ENCODE results near the gene RHEB.
"Not testable (repeated sequence)": the region's sequence is repeated elsewhere in the genome, so short reads cannot be mapped to it uniquely, and the experiment has no call there.

Gene RHEB

DNA sequence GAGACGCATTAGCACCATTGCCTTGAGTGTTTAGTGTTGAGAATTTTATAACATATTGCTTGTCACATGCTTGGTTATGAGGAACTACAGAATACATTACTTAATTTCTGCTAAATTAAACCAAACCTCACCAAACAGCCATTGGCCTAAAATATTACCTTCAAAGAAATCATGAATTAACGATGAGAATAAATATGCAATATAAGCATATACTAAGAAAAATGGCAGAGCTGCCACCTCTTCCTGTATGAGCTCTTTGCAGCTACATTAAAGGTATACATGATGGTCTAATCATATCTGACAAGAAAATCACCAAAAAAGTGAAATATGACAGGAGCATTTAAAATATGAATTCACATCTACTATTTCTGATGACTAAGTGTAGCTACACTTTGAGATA is 5.2 kb upstream of the RHEB start:
- Histone ChIP-seq H3K4me3 (ENCODE audit: low read depth, low read length) (no peak overlapping the region), H3K9me3 (ENCODE audit: control insufficient read depth, insufficient read depth, low read depth, low read length) (peaks cover 3% of the 10 kb centered on the region; the same call in 1 of the 2 replicates), H3K36me3 (ENCODE audit: control insufficient read depth, insufficient read depth, low read length) (no peaks in the 10 kb centered on the region), H3K4me1 (ENCODE audit: control insufficient read depth, insufficient read depth, low read length) (no peaks in the 10 kb centered on the region), H3K27ac (ENCODE audit: low read depth, low read length) (no peak overlapping the region), H3K27me3 (ENCODE audit: control insufficient read depth, insufficient read depth, low read length) (0 out of 2 replicates have a peak, but pooled peaks cover 4% of the 10 kb centered on the region), H3K9ac (ENCODE audit: low read length) (no peak overlapping the region)

DNA sequence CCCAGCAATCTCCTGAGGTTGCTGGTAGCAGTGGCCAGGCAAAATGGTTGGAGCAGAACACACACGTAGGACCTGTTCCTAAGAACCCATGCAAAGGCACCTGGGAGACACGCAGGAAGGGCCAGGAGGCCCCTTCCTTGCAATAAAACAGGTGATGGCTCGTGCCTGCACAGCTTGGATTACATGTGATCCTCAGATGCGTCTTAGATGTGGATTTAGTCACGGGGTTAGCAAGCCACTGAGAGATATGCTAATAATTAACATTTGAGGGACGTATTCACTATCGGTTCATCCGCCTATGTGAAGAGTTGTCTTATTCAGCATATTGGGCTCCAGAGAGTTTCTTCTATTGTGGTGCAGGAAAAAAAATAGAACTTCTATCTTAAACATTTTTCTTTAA is 4.6 kb upstream of the RHEB start:
- H3K4me1 ChIP-seq (ENCODE audit: control insufficient read depth, insufficient read depth, low read length): no peaks in the 10 kb centered on the region

DNA sequence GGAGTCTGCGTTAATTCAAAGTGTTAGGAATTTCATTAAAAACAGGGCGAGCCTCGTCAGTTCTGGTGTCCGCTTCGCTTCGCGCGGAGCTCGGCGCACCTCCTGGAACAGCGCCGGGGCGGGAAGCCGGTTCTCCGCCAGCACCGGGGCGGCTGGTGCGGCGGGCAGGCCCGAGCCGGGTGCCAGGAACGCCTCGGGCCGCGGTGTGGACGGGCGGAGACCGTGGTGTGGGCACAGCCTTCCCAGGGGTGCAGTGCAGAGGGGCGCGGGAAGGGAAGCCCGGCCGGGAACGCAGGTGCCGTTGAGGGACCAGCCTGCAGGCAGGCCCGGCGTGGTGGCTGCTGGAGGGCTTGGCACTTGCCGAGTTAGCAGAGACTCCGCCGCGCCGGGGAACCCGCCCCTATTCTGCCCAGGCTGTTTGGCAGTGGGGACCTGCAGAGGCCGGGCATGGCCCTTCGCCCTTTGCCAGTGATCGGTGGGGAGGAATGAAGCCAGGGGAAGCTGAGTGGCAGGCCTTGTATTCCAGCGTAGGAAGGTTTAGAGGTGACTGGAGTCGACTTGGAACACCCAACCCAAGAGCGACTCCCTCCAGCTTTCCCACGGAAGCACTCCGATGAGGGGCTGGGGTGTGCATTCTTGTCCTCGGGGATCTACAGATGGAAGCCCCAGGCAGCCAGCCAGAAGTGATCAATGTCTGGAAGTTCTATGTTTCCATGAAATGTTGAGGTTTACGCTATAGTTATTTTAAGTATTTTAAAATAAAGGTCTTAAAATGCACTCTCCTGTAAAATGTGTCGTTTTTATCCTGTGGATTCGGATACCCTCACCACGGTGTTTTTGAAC is 945 bp upstream of the RHEB start:
- 0 out of 2 replicates have a peak, but pooled peaks cover 2% of the 10 kb centered on the region for H3K9me3 ChIP-seq (ENCODE audit: control insufficient read depth, insufficient read depth, low read depth, low read length)
- 0 out of 2 replicates have a peak, but pooled peaks cover 4% of the 10 kb centered on the region for H3K27me3 ChIP-seq (ENCODE audit: control insufficient read depth, insufficient read depth, low read length)
- H3K36me3 ChIP-seq (ENCODE audit: control insufficient read depth, insufficient read depth, low read length): 0 out of 2 replicates have a peak, but pooled peaks cover 4% of the 10 kb centered on the region
- H3K4me1 ChIP-seq (ENCODE audit: control insufficient read depth, insufficient read depth, low read length): peaks cover 11% of the 10 kb centered on the region; the same call in 1 of the 2 replicates
- H3K4me3 ChIP-seq (ENCODE audit: low read depth, low read length): peak overlapping the region; percentile 50
- peak overlapping the region; percentile 81 for H3K27ac ChIP-seq (ENCODE audit: low read depth, low read length)
- H3K9ac ChIP-seq (ENCODE audit: low read length): peak overlapping the region; percentile 38

More for the DNA sequence above, 4.6 kb upstream of the RHEB start:
- Histone ChIP-seq H3K36me3 (ENCODE audit: control insufficient read depth, insufficient read depth, low read length) (no peaks in the 10 kb centered on the region), H3K9me3 (ENCODE audit: control insufficient read depth, insufficient read depth, low read depth, low read length) (0 out of 2 replicates have a peak, but pooled peaks cover 2% of the 10 kb centered on the region), H3K27ac (ENCODE audit: low read depth, low read length) (no peak overlapping the region), H3K9ac (ENCODE audit: low read length) (no peak overlapping the region), H3K4me3 (ENCODE audit: low read depth, low read length) (no peak overlapping the region), H3K27me3 (ENCODE audit: control insufficient read depth, insufficient read depth, low read length) (0 out of 2 replicates have a peak, but pooled peaks cover 4% of the 10 kb centered on the region)

DNA sequence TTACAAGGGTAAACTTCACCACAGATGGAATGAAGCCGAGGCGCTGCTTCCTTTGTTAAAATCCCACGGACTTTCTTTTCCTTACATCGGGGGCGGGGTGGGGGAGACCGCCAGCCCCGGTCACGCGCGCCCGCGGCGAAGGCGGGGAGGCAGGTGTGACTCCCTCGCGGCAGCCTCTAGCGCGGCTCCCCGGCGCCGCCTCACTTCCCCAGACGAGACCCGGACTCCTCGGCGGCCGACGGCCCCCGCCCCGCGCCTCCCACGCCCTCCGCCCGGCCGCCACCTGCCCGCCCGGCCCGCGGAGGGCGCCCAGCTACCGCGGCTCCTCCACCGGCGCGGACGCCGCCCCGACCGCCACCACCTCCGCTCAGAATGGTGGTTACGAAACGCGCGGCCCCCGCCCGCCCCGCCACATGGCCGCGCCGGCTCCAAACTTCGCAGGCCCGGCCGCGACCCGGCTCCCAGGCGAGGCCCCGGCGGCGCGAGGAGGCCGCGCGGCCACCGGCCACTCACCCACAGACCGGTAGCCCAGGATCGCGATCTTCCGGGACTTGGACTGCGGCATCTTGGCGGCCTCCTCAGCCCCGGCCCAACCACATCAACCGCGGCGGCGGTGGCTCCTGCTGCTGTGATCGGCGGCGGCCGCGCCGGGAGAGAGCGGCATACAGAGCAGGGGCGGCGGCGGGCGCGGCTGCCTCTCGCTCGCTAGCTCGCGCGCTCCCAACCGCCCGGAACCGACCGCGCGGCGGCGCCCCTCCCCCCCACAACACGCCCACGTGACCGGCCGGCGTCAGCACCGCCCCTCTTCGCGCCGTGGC is 539 bp downstream of the RHEB start:
- peaks cover 11% of the 10 kb centered on the region; the same call in 1 of the 2 replicates for H3K4me1 ChIP-seq (ENCODE audit: control insufficient read depth, insufficient read depth, low read length)
- peak overlapping the region; percentile 77 for H3K4me3 ChIP-seq (ENCODE audit: low read depth, low read length)
- H3K9ac ChIP-seq (ENCODE audit: low read length): peak overlapping the region; percentile 94
- H3K9me3 ChIP-seq (ENCODE audit: control insufficient read depth, insufficient read depth, low read depth, low read length); H3K36me3 ChIP-seq (ENCODE audit: control insufficient read depth, insufficient read depth, low read length); H3K27me3 ChIP-seq (ENCODE audit: control insufficient read depth, insufficient read depth, low read length): not testable (repeated sequence)
- H3K27ac ChIP-seq (ENCODE audit: low read depth, low read length): peak overlapping the region; percentile 88

DNA sequence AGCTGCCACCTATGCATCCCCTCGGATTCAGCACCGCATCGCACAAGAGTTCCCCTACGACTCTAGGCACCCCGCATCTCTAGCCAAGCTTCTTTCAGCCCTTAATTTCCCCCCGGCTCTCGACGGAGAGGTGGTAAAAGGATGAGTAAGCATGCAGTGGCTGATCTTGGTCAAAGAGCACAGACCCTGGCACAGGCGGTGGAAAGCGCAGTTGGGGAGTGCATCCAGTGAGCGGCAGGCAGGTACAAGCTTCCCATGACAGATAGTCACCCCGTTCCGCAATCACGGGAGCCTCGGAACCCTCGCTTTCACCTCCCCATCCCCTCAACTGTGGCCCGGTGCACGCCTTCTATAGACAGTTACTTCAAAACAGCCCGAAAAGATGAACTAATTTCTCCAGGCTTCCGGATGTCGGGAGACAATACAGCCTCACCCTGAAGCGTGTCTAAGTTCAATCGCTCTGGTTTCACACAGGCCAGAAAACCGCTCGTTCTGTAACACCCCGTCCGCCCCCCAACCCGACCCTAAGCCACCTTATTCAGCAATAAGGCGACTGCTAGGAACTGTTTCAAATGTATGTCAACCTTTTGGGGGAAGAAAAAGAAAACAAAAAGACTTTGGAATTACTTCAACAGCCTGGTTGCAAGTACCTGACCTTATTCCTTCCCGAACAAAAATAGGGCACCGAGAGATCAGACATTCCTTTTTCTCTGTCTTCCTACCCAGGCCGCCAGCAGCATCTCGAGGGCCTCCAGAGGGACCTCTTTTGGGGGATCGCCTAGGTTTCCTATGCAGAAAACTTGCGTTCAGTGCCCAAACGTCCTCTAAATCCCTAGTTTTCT is 1.4 kb downstream of the RHEB start:
- H3K27me3 ChIP-seq (ENCODE audit: control insufficient read depth, insufficient read depth, low read length): 0 out of 2 replicates have a peak, but pooled peaks cover 4% of the 10 kb centered on the region
- no peak overlapping the region; the same call in 1 of the 2 replicates for H3K27ac ChIP-seq (ENCODE audit: low read depth, low read length)
- peaks cover 2% of the 10 kb centered on the region; the same call in 1 of the 2 replicates for H3K9me3 ChIP-seq (ENCODE audit: control insufficient read depth, insufficient read depth, low read depth, low read length)

DNA sequence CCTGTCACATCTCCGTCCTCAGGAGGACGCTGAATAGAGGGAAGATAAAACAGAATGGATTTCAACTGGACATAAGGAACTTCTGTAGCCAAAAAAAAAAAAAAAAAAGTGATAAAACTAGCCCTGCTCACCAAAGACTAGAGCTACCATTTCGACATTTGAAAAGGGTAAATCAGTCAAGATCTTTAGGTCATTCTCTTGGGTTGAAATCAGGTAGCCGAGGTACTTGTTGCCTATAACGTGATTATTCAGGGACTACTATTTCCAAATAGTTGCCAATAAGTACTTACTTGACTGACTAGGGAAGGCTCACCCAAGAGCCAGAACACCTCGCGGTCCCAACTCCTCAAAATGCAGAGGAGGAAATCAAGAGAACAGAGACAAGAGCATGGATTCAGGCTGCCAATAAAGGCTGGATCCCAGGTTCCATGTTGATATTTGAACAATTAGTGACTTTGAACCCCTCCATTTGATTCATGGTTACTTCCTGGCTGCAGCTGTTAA is 2.0 kb downstream of the RHEB start:
- Histone ChIP-seq H3K27ac (ENCODE audit: low read depth, low read length) (no peak overlapping the region), H3K36me3 (ENCODE audit: control insufficient read depth, insufficient read depth, low read length) (0 out of 2 replicates have a peak, but pooled peaks cover 7% of the 10 kb centered on the region), H3K27me3 (ENCODE audit: control insufficient read depth, insufficient read depth, low read length) (0 out of 2 replicates have a peak, but pooled peaks cover 4% of the 10 kb centered on the region), H3K9me3 (ENCODE audit: control insufficient read depth, insufficient read depth, low read depth, low read length) (peaks cover 2% of the 10 kb centered on the region; the same call in 1 of the 2 replicates), H3K4me1 (ENCODE audit: control insufficient read depth, insufficient read depth, low read length) (peaks cover 11% of the 10 kb centered on the region; the same call in 1 of the 2 replicates), H3K9ac (ENCODE audit: low read length) (peak overlapping the region; percentile 94), H3K4me3 (ENCODE audit: low read depth, low read length) (peak overlapping the region; percentile 77)

More for the DNA sequence above, 1.4 kb downstream of the RHEB start:
- 0 out of 2 replicates have a peak, but pooled peaks cover 6% of the 10 kb centered on the region for H3K36me3 ChIP-seq (ENCODE audit: control insufficient read depth, insufficient read depth, low read length)
- H3K9ac ChIP-seq (ENCODE audit: low read length): peak overlapping the region; percentile 94
- H3K4me3 ChIP-seq (ENCODE audit: low read depth, low read length): peak overlapping the region; percentile 77
- peaks cover 11% of the 10 kb centered on the region; the same call in 1 of the 2 replicates for H3K4me1 ChIP-seq (ENCODE audit: control insufficient read depth, insufficient read depth, low read length)

DNA sequence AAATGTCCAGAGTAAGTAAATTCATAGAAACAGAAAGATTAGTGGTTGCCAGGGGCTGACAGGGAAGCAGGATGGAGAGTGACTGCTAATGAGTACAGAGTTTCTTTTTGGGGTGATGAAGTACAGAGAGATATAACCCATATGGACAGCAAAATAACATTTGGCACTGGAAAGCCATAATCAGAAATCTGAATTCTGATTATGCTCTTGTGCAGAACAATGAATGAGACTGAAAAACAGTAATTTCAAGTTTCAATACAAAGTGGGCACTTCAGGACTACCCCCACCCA is 4.5 kb downstream of the RHEB start:
- peaks cover 17% of the 10 kb centered on the region for H3K4me1 ChIP-seq (ENCODE audit: control insufficient read depth, insufficient read depth, low read length)
- no peak overlapping the region for H3K27ac ChIP-seq (ENCODE audit: low read depth, low read length)
- H3K4me3 ChIP-seq (ENCODE audit: low read depth, low read length): no peak overlapping the region
- H3K27me3 ChIP-seq (ENCODE audit: control insufficient read depth, insufficient read depth, low read length): no peaks in the 10 kb centered on the region
- no peak overlapping the region for H3K9ac ChIP-seq (ENCODE audit: low read length)
- H3K36me3 ChIP-seq (ENCODE audit: control insufficient read depth, insufficient read depth, low read length): 0 out of 2 replicates have a peak, but pooled peaks cover 7% of the 10 kb centered on the region
- H3K9me3 ChIP-seq (ENCODE audit: control insufficient read depth, insufficient read depth, low read depth, low read length): no peaks in the 10 kb centered on the region; the same call in 1 of the 2 replicates

DNA sequence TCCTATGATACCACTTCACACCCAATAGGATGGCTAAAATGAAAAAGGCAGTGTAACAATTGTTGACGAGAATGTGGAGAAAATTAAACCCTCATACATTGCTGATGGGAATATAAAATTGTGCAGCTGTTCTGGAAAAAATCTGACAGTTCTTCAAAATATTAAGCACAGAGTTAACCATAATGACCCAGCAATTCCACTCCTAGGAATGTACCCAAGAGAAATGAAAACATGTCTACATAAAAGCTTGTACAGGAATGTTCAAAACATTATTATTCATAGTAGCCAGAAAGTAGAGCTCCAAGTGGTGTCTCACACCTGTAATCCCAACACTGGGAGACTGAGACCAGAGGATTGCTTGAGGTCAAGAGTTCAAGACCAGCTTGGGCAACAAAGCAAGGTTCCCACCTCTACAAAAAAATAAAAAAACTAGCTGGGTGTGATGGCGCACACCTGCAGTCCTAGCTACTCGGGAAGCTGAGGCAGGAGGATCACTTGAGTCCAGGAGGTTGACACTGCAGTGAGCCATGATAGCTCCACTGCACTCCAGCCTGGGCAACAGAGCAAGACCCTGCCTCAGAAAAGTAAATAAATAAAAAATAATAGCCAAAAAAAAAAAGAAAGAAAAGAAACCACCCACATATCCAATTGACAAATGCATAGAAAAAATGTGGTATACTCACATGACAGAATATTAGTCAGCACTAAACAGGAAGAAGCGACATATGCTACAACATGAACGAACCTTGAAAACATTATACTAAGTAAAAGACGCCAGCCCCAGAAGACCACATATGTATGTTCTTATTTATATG is 5.0 kb downstream of the RHEB start:
- Histone ChIP-seq H3K9ac (ENCODE audit: low read length) (no peak overlapping the region), H3K27ac (ENCODE audit: low read depth, low read length) (no peak overlapping the region), H3K9me3 (ENCODE audit: control insufficient read depth, insufficient read depth, low read depth, low read length) (no peaks in the 10 kb centered on the region; the same call in 1 of the 2 replicates), H3K4me3 (ENCODE audit: low read depth, low read length) (no peak overlapping the region), H3K4me1 (ENCODE audit: control insufficient read depth, insufficient read depth, low read length) (peaks cover 22% of the 10 kb centered on the region), H3K27me3 (ENCODE audit: control insufficient read depth, insufficient read depth, low read length) (no peaks in the 10 kb centered on the region), H3K36me3 (ENCODE audit: control insufficient read depth, insufficient read depth, low read length) (0 out of 2 replicates have a peak, but pooled peaks cover 7% of the 10 kb centered on the region)

DNA sequence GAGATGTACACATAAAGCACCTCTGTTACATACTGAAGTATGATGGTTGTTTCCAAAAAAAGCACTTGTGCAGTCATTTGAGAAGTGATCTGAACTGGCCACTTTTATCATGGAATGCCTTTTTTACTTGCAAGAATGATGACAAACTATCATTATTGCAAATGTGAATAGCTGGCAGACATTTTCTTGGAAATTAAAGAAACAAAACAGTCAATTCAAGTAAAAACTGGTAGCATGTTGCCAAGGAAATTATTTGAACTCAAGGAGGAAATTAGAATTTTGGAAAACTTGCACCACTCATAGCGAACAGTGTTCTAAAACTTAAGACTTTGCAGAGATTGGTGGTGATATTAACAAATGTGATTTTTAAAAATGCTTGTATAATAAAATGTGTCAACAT is 6.6 kb downstream of the RHEB start:
- H3K4me3 ChIP-seq (ENCODE audit: low read depth, low read length): no peak overlapping the region
- no peaks in the 10 kb centered on the region for H3K27me3 ChIP-seq (ENCODE audit: control insufficient read depth, insufficient read depth, low read length)
- H3K36me3 ChIP-seq (ENCODE audit: control insufficient read depth, insufficient read depth, low read length): 0 out of 2 replicates have a peak, but pooled peaks cover 7% of the 10 kb centered on the region
- H3K9me3 ChIP-seq (ENCODE audit: control insufficient read depth, insufficient read depth, low read depth, low read length): no peaks in the 10 kb centered on the region; the same call in 1 of the 2 replicates
- H3K9ac ChIP-seq (ENCODE audit: low read length): no peak overlapping the region
- no peak overlapping the region for H3K27ac ChIP-seq (ENCODE audit: low read depth, low read length)
- peaks cover 25% of the 10 kb centered on the region for H3K4me1 ChIP-seq (ENCODE audit: control insufficient read depth, insufficient read depth, low read length)

Measured in HUES6 (cell line).